Upper lobe of left lung (tissue), 6 donors: Measurements from ENCODE around the gene DLG2. TPM values are rescaled to one million over a fixed set of nuclear protein-coding genes. Genes with fewer than 3 reads are reported as not detected.
A peak's percentile ranks its signal among the peaks of the same experiment; 100 is the strongest.

ENCODE experiments used
- ATAC-seq, 2 donors: fragments of 200-7000 bp; cut with Tn5 transposase; one replicate each; pipeline ENCODE4 v1.9.1; 2022; ENCODE audit warnings: mild to moderate bottlenecking in 2 of 2, moderate library complexity in 2 of 2; ENCODE audit not compliant: low FRiP score in 2 of 2
- DNase-seq, 2 donors: peaks; one replicate each; pipeline ENCODE4 v3.0.0-alpha.2; 2019 to 2020
- H3K27ac ChIP-seq, 4 donors: fragments of 200-600 bp; sonication (generic); one replicate each; pipeline ENCODE4 v1.5.1; 2016 to 2019
- H3K27me3 ChIP-seq, 4 donors: fragments of 200-600 bp; sonication (generic); one replicate each; pipeline ENCODE4 v1.5.1; 2017 to 2019
- H3K36me3 ChIP-seq, 4 donors: fragments of 200-600 bp; sonication (generic); one replicate each; pipeline ENCODE4 v1.5.1; 2016 to 2019
- H3K4me1 ChIP-seq, 4 donors: fragments of 200-600 bp; sonication (generic); one replicate each; pipeline ENCODE4 v1.5.1; 2018 to 2019
- H3K4me3 ChIP-seq, 4 donors: fragments of 200-600 bp; sonication (generic); one replicate each; pipeline ENCODE4 v1.5.1; 2017 to 2019; ENCODE audit warnings: mild to moderate bottlenecking in 2 of 4, moderate library complexity in 1 of 4
- H3K9me3 ChIP-seq, 4 donors: fragments of 200-600 bp; sonication (generic); one replicate each; pipeline ENCODE4 v1.5.1; 2018 to 2019
- EP300 ChIP-seq, 4 donors: sonication (generic); formaldehyde crosslinking; IDR thresholded peaks; one replicate each; pipeline ENCODE4 v1.5.1; 2017; ENCODE audit warnings: antibody characterized with exemption in 4 of 4, control low read depth in 2 of 4
- POLR2A ChIP-seq, 4 donors: fragments of 450-650 bp; IDR thresholded peaks; one replicate each; pipeline ENCODE4 v1.5.1; 2016 to 2017; ENCODE audit warnings: antibody characterized with exemption in 4 of 4, mild to moderate bottlenecking in 2 of 4
- POLR2AphosphoS5 ChIP-seq, 2 donors: sonication (generic); formaldehyde crosslinking; IDR thresholded peaks; one replicate each; pipeline ENCODE4 v1.5.1; 2017; ENCODE audit warnings: antibody characterized with exemption in 2 of 2
- WGBS, 2 donors: methylation state at CpG; one replicate each; pipeline ENCODE4 v1.1.5; 2017 to 2018; 5-methylcytosine and 5-hydroxymethylcytosine counted together
- total RNA-seq, 6 donors: library from RNA; depleted of rRNA in 4 of 6; stranded (reverse); fragments of >200 nt in 4 of 6; gene quantifications; one replicate each; pipeline versions ENCODE4 v1.1.0 to v1.2.1, GENCODE V29; 2016 to 2021
- TF ChIP-seq, protein P1 (sequence below), 6 experiments: fragments of 450-650 bp in 4 of 6; fragments of 200-600 bp in 2 of 6; sonication (generic) in 2 of 6; IDR thresholded peaks; one replicate each; pipeline ENCODE4 v1.5.1; 2016 to 2019; ENCODE audit warnings: antibody characterized with exemption in 6 of 6
- donor health status: DM: no; HTN: no; CAD: no; lungs with moderate emphysema.
- donor health status: DM: no; HTN: yes; CAD: no; lungs with severe emphysema.

The DLG2 gene
- total RNA-seq, 6 donors from 2014 or later: 3.4 to 37.7 (median 9.1) TPM

GRCh38 chr11:84573868-84574267, 1053.3 kb downstream of the DLG2 start:
- Histone ChIP-seq H3K27me3 (no peaks in the 10 kb centered on the region), H3K27ac (no peak overlapping the region), H3K36me3 (no peaks in the 10 kb centered on the region), H3K9me3 (no peaks in the 10 kb centered on the region), H3K4me3 (no peak overlapping the region), H3K4me1 (no peaks in the 10 kb centered on the region)
- ATAC-seq (no peak), DNase-seq (no peak)
- TF ChIP-seq, protein P1, sequence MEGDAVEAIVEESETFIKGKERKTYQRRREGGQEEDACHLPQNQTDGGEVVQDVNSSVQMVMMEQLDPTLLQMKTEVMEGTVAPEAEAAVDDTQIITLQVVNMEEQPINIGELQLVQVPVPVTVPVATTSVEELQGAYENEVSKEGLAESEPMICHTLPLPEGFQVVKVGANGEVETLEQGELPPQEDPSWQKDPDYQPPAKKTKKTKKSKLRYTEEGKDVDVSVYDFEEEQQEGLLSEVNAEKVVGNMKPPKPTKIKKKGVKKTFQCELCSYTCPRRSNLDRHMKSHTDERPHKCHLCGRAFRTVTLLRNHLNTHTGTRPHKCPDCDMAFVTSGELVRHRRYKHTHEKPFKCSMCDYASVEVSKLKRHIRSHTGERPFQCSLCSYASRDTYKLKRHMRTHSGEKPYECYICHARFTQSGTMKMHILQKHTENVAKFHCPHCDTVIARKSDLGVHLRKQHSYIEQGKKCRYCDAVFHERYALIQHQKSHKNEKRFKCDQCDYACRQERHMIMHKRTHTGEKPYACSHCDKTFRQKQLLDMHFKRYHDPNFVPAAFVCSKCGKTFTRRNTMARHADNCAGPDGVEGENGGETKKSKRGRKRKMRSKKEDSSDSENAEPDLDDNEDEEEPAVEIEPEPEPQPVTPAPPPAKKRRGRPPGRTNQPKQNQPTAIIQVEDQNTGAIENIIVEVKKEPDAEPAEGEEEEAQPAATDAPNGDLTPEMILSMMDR (IDR thresholded peaks at IDR 0.05): no peak
- WGBS, 2 donors: 70 to 84% methylated on average over 1 of the region's 1 CpG

- Histone ChIP-seq H3K27me3 (no peaks in the 10 kb centered on the region), H3K36me3 (no peaks in the 10 kb centered on the region), H3K27ac (no peak overlapping the region), H3K4me3 (no peak overlapping the region), H3K4me1 (no peaks in the 10 kb centered on the region), H3K9me3 (no peaks in the 10 kb centered on the region)
- ATAC-seq: no peak
- WGBS, 2 donors: 20 to 33% methylated on average over 2 of the region's 2 CpGs
- TF ChIP-seq POLR2AphosphoS5 (IDR thresholded peaks at IDR 0.05) (no peak), POLR2A (IDR thresholded peaks at IDR 0.05) (no peak)
- TF ChIP-seq, protein P1 (IDR thresholded peaks at IDR 0.05): no peak
- no peak for DNase-seq
Observed at GRCh38 chr11:84566671-84567070, 1060.5 kb downstream of the DLG2 start.

GRCh38 chr11:84564867-84565184, 1062.3 kb downstream of the DLG2 start:
- Histone ChIP-seq H3K27ac (no peak overlapping the region), H3K27me3 (no peaks in the 10 kb centered on the region), H3K4me1 (no peaks in the 10 kb centered on the region), H3K36me3 (no peaks in the 10 kb centered on the region), H3K9me3 (no peaks in the 10 kb centered on the region), H3K4me3 (no peak overlapping the region)
- ATAC-seq: no peak
- DNase-seq: no peak
- TF ChIP-seq, protein P1 (IDR thresholded peaks at IDR 0.05): no peak
- no peak for TF ChIP-seq POLR2A (IDR thresholded peaks at IDR 0.05)
- no peak for TF ChIP-seq EP300 (IDR thresholded peaks at IDR 0.05)

DNA sequence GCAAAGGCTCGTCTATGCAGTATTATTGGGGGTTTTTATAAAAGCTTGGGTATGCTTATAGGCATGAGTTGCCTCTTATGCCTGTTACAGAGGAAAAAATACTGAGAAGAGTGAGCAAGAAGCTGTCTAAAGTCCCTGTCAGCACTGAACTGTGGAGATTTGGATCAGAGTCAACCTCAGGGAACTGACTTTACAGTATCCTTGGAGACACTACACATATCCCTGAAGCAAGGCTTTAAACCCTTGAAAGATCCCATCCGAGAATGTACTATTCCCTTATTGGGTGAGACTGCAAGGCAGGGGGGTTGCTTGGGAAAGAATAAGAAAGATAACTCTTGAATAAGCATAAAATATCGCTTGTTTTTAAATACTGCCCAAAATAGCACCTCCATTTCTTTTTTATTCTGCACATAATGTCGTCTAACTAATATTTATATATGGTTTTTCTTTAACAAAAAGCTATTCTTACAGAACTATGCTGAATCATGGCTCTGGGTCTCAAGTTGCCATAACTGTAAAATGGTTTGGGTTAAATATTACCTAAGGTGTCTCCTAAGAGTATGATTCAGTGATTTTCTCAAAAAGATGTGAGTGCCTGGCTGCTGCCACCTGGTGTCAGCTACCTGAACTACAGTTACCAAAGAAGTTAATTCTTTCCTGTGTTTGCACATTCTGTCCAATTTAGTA, 1062.8 kb downstream of the DLG2 start:
- H3K27ac ChIP-seq: no peak overlapping the region

GRCh38 chr11:84563356-84563755, 1063.8 kb downstream of the DLG2 start:
- ATAC-seq: no peak
- 82 to 85% methylated on average over 2 of the region's 2 CpGs for WGBS, 2 donors
- DNase-seq: no peak
- no peaks in the 10 kb centered on the region for H3K27me3 ChIP-seq
- H3K36me3 ChIP-seq: no peaks in the 10 kb centered on the region
- H3K4me3 ChIP-seq: no peak overlapping the region
- no peak overlapping the region for H3K27ac ChIP-seq
- H3K4me1 ChIP-seq: no peaks in the 10 kb centered on the region
- TF ChIP-seq, protein P1 (IDR thresholded peaks at IDR 0.05): no peak
- no peak for TF ChIP-seq POLR2AphosphoS5 (IDR thresholded peaks at IDR 0.05)
- no peaks in the 10 kb centered on the region for H3K9me3 ChIP-seq

More for the DNA sequence above, 1062.8 kb downstream of the DLG2 start:
- H3K4me3 ChIP-seq: no peak overlapping the region
- no peaks in the 10 kb centered on the region for H3K27me3 ChIP-seq
- ATAC-seq (peak in 1 of 2 donors; percentile 73), DNase-seq (peak in 1 of 2 donors; percentile 35)
- no peaks in the 10 kb centered on the region for H3K4me1 ChIP-seq
- no peak for TF ChIP-seq EP300 (IDR thresholded peaks at IDR 0.05)
- TF ChIP-seq, protein P1 (IDR thresholded peaks at IDR 0.05): peak; percentile 43 to 69 (median 63)
- no peaks in the 10 kb centered on the region for H3K36me3 ChIP-seq
- no peaks in the 10 kb centered on the region for H3K9me3 ChIP-seq
- 69 to 73% methylated on average over 4 of the region's 4 CpGs for WGBS, 2 donors
